Activated CD4-positive, alpha-beta memory T cell treated with anti-CD3 and anti-CD28 coated beads, Interleukin-2, amount 10 ng/mL, durations not matched to agents 7 days and 5 days (primary cell): ENCODE measurements around the gene COX7A2L. TPM values are rescaled to one million over a fixed set of nuclear protein-coding genes. Genes with fewer than 3 reads are reported as not detected.
"Not testable (repeated sequence)": the region's sequence is repeated elsewhere in the genome, so short reads cannot be mapped to it uniquely, and the experiment has no call there.

ENCODE experiments used
- CTCF ChIA-PET: fragments of 350-600 bp; sonication (Branson Sonifier 250); formaldehyde crosslinking; loops from one replicate; lab custom pipeline; 2021; ENCODE audit warnings: antibody characterized with exemption, inconsistent platforms; lab: Charles Lee
- POLR2A ChIA-PET: fragments of 350-600 bp; sonication (Branson Sonifier 250); formaldehyde crosslinking; loops from one replicate; lab custom pipeline; 2021; ENCODE audit warnings: antibody characterized with exemption; lab: Charles Lee
- DNase-seq: peaks from one replicate; pipeline ENCODE4 v3.0.0-alpha.2; 2020
- H3K27ac Mint-ChIP-seq: one replicate; pipeline ENCODE4 v1.8.0; 2021; ENCODE audit warnings: mild to moderate bottlenecking, mixed read lengths
- H3K27me3 Mint-ChIP-seq: one replicate; pipeline ENCODE4 v1.8.0; 2021; ENCODE audit warnings: mixed read lengths
- H3K36me3 Mint-ChIP-seq: one replicate; pipeline ENCODE4 v1.8.0; 2021; ENCODE audit warnings: low read depth, mixed read lengths
- H3K4me1 Mint-ChIP-seq: one replicate; pipeline ENCODE4 v1.8.0; 2021; ENCODE audit warnings: mixed read lengths
- H3K4me3 Mint-ChIP-seq: one replicate; pipeline ENCODE4 v1.8.0; 2021; ENCODE audit warnings: mild to moderate bottlenecking, mixed read lengths
- H3K9me3 Mint-ChIP-seq: one replicate; pipeline ENCODE4 v1.8.0; 2021; ENCODE audit warnings: mixed read lengths
- total RNA-seq, 2 experiments: library from RNA; stranded (reverse); gene quantifications; one replicate each; pipeline ENCODE4 v1.2.3, GENCODE V29; 2021

COX7A2L gene
- total RNA-seq = 100 to 1,000 TPM; 102 TPM

DNA sequence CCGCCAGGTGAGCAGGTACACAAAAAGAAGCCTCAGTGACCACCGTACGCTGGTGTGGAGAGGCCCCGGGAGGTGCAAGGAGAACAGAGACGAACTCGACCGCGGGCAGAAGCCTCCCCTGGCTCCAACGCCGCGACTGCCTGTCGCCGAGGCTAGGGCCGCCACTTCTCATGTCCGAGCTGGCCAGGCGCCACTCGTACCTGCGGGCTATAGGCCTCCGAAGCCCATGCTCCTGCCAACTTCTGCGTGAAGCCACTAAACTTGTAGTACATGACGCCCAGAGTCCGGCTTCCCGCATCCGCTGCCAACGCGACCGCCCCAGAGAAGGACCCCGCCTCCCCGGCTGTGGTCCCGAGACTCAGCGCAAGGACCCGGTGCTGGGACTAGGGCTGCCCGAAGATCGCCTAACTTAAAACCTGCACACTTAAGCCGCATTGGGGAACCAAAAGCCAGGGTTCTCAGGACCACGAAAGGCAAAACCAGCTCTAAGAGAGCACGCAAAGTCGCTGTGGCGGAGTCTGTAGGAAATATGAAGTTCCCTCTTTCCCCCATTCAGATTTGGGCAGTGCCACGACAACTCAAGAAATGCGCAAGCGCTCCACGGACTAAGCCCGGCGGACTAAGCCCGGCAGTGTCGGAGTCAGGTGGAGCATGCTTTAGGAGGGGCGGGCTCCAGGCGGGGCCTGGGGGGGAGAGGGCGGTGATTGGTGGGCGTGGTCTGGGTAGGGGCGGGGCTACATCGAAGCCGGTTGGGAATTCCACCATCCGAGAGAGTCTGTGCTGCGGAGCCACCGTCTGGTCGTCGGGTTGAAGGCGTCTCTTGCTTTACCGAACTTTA, at the start of gene COX7A2L:
Gene COX7A2L (minus strand): TSS at position 328 of the 838 bp plus-strand sequence. CDS start 56 bp downstream, at position 272.
- peak; percentile 95 for DNase-seq
- peaks cover 6% of the 10 kb centered on the region for H3K27me3 Mint-ChIP-seq
- H3K4me1 Mint-ChIP-seq = peaks cover 45% of the 10 kb centered on the region
- H3K27ac Mint-ChIP-seq = peak within 1 kb of the TSS; percentile 85
- peak within 1 kb of the TSS; percentile 82 for H3K4me3 Mint-ChIP-seq
- no peaks in the 10 kb centered on the region for H3K9me3 Mint-ChIP-seq
- ChIA-PET CTCF (interaction anchor here (1.5 to 1.6 kb wide), 2 partner anchors 262 to 272 kb away, joined by 4 to 6 read pairs; no protein-coding TSS in a partner anchor), POLR2A (interaction anchor here (0.6 to 3.8 kb wide), 11 partner anchors 8 to 450 kb away, joined by 3 to 15 read pairs (median 4); no protein-coding TSS in a partner anchor)
- H3K36me3 Mint-ChIP-seq = peaks cover 12% of the 10 kb centered on the region

GRCh38 chr2:42408009-42408408, 47.0 kb upstream of the COX7A2L start:
- Mint-ChIP-seq H3K27me3 (peaks cover 4% of the 10 kb centered on the region), H3K9me3 (no peaks in the 10 kb centered on the region), H3K4me1 (no peaks in the 10 kb centered on the region), H3K27ac (no peak overlapping the region), H3K4me3 (no peak overlapping the region), H3K36me3 (no peaks in the 10 kb centered on the region)
- POLR2A ChIA-PET = no interaction called here
- DNase-seq = no peak
- CTCF ChIA-PET = no interaction called here

GRCh38 chr2:42407476-42407875, 46.5 kb upstream of the COX7A2L start:
- H3K9me3 Mint-ChIP-seq = no peaks in the 10 kb centered on the region
- no peak for DNase-seq
- POLR2A ChIA-PET = no interaction called here
- no peaks in the 10 kb centered on the region for H3K36me3 Mint-ChIP-seq
- no peaks in the 10 kb centered on the region for H3K4me1 Mint-ChIP-seq
- no peak overlapping the region for H3K4me3 Mint-ChIP-seq
- CTCF ChIA-PET = no interaction called here
- peaks cover 6% of the 10 kb centered on the region for H3K27me3 Mint-ChIP-seq
- no peak overlapping the region for H3K27ac Mint-ChIP-seq

- Mint-ChIP-seq H3K4me1 (no peaks in the 10 kb centered on the region), H3K27me3 (peaks cover 3% of the 10 kb centered on the region), H3K36me3 (no peaks in the 10 kb centered on the region), H3K9me3 (no peaks in the 10 kb centered on the region), H3K27ac (no peak overlapping the region), H3K4me3 (no peak overlapping the region)
- ChIA-PET POLR2A (no interaction called here), CTCF (no interaction called here)
- no peak for DNase-seq
Observed at GRCh38 chr2:42404676-42405075, 43.7 kb upstream of the COX7A2L start.

DNA sequence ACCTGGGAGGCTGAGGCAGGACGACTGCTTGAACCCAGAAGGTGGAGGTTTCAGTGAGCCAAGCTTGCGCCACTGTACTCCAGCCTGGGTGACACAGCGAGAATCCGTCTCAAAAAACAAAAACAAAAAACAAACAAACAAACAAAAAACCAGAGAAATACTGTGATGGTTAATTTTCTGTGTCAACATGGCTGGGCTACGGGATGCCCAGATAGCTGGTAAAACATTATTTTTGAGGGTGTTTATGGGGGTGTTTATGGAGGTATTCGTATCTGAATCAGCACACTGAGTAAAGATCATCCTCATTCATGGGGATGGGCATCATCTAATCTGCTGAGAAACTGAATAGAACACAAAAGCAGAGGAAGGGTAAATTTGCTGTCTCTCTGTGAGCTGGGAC, 40.8 kb upstream of the COX7A2L start:
- ChIA-PET CTCF (no interaction called here), POLR2A (no interaction called here)
- H3K27me3 Mint-ChIP-seq = peaks cover 2% of the 10 kb centered on the region
- no peak overlapping the region for H3K27ac Mint-ChIP-seq
- no peaks in the 10 kb centered on the region for H3K9me3 Mint-ChIP-seq
- H3K4me1 Mint-ChIP-seq = no peaks in the 10 kb centered on the region
- H3K36me3 Mint-ChIP-seq = no peaks in the 10 kb centered on the region
- DNase-seq = no peak
- no peak overlapping the region for H3K4me3 Mint-ChIP-seq

- H3K9me3 Mint-ChIP-seq, POLR2A ChIA-PET, CTCF ChIA-PET, H3K4me3 Mint-ChIP-seq, DNase-seq, H3K27ac Mint-ChIP-seq, H3K36me3 Mint-ChIP-seq, H3K27me3 Mint-ChIP-seq, H3K4me1 Mint-ChIP-seq: not testable (repeated sequence)
Observed at GRCh38 chr2:42398052-42398451, 37.0 kb upstream of the COX7A2L start.

DNA sequence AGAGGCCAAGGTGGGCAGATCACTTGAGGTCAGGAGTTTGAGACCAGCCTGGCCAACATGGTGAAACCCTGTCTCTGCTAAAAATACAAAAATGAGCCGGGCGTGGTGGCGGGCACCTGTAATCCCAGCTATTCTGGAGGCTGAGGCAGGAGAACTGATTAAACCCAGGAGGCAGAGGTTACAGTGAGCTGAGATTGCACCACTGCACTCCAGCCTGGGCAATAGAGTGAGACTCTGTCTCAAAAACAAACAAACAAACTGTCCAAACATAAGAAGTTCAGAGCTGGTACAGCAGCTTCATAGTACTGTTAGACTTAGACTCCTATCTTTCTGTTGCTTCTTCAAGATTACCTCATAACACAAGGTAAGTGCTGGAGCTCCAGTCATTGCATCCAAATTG, 32.3 kb upstream of the COX7A2L start:
- POLR2A ChIA-PET = interaction anchor here (0.6 kb wide), 1 partner anchor 46 kb away, joined by 3 read pairs; no protein-coding TSS in a partner anchor
- not testable (repeated sequence) for H3K9me3 Mint-ChIP-seq, H3K36me3 Mint-ChIP-seq, H3K27me3 Mint-ChIP-seq, H3K27ac Mint-ChIP-seq, H3K4me3 Mint-ChIP-seq, H3K4me1 Mint-ChIP-seq, DNase-seq
- CTCF ChIA-PET = interaction anchor here (0.5 to 1.5 kb wide), 2 partner anchors 26 to 314 kb away, joined by 3 read pairs; no protein-coding TSS in a partner anchor

DNA sequence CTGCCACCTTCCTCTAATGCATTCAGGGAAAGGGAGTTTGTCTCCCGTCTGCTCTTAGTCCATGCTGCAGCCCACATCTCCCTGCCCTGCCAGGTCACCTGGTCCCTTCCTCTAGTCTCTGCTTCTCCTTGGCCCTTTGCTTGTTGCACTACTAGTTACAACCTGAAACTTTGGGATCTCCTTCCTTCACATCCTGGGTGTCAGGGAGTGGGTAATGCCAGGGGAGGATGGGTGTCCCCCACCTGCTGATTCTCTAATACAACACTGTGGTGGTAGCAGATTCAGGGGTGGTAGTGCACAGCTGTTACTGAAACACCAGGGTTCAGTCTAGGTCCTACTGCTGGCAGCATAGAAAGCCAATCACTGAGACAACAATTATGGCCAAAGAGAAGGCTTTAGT, 31.2 kb upstream of the COX7A2L start:
- ChIA-PET POLR2A (no interaction called here), CTCF (no interaction called here)
- Mint-ChIP-seq H3K4me3 (no peak overlapping the region), H3K9me3 (no peaks in the 10 kb centered on the region), H3K4me1 (no peaks in the 10 kb centered on the region), H3K36me3 (no peaks in the 10 kb centered on the region), H3K27ac (no peak overlapping the region), H3K27me3 (peaks cover 9% of the 10 kb centered on the region)
- DNase-seq = no peak

DNA sequence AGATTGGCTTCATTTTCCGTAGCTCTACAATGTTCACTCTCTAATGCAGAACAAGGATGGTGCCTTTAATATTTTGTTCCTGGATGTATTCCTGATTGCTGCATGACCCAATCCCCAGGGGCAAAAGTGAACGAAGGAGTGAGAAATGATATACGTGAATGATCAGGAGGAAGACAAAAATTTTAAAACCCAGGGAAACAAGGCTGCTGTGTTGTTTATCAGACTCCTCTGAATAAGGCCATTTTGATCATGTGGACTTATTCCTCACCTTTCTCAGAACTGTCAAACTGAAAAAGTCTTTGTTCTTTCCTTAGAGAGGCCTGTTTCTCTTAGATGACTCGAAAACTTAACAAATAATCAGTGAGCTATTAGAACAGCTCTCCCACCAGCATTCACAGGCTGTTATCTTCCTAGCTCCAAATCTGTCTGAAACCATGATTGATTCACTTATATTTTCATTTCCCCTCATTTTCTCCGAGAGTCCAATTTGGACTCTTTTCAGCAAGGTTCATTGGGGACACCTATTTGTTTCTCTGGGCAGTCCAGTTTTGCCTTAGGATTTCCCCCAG, 29.5 kb upstream of the COX7A2L start:
- peaks cover 9% of the 10 kb centered on the region for H3K27me3 Mint-ChIP-seq
- no peaks in the 10 kb centered on the region for H3K4me1 Mint-ChIP-seq
- H3K27ac Mint-ChIP-seq = no peak overlapping the region
- H3K36me3 Mint-ChIP-seq = no peaks in the 10 kb centered on the region
- DNase-seq = no peak
- ChIA-PET POLR2A (no interaction called here), CTCF (no interaction called here)
- no peaks in the 10 kb centered on the region for H3K9me3 Mint-ChIP-seq
- H3K4me3 Mint-ChIP-seq = no peak overlapping the region

DNA sequence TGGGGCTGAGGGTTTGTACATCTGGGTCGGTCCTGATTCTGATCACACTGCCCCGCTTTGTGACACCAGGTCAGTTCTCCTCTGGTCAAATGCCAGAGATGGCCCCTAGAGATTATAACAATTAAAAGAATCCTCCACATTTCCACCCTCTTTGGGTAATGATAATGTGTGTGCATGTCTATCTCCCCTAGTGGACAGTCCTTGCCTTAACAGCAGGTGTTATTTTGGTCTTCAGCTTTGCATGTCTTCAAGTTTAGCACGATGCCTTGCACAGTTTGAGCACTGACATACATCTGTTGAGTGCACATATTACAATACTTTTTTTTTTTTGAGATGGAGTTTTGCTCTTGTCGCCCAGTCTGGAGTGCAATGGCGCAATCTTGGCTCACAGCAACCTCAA, 25.7 kb upstream of the COX7A2L start:
- H3K9me3 Mint-ChIP-seq = no peaks in the 10 kb centered on the region
- H3K27ac Mint-ChIP-seq = no peak overlapping the region
- CTCF ChIA-PET = interaction anchor here (1.5 to 1.6 kb wide), 2 partner anchors 8 to 24 kb away, joined by 3 to 7 read pairs; no protein-coding TSS in a partner anchor
- no peak overlapping the region for H3K4me3 Mint-ChIP-seq
- H3K36me3 Mint-ChIP-seq = no peaks in the 10 kb centered on the region
- POLR2A ChIA-PET = no interaction called here
- no peaks in the 10 kb centered on the region for H3K27me3 Mint-ChIP-seq
- H3K4me1 Mint-ChIP-seq = no peaks in the 10 kb centered on the region
- DNase-seq = no peak

DNA sequence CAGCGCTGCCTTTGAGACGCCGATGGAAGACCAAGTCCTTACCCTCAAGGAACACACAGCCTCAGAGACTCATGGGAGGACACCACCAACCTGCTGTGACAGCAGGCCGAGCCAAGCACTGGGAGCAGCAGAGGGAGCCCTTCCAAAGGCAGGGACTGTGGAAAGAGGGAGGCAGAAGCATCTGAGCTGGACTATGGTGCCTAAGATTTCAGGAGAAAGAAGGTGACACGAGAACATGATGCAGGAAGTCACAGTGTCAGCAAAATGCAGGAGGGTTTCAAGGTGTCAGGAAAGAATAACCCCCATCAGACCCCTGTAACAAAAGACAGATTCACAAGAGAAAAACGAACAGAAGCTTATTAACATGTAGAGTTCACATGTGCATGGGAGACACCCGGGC, 24.2 kb upstream of the COX7A2L start:
- ChIA-PET POLR2A (no interaction called here), CTCF (interaction anchor here (0.7 to 1.1 kb wide), 4 partner anchors 12 to 85 kb away, joined by 3 to 4 read pairs (median 4); no protein-coding TSS in a partner anchor)
- no peaks in the 10 kb centered on the region for H3K4me1 Mint-ChIP-seq
- peaks cover 3% of the 10 kb centered on the region for H3K27me3 Mint-ChIP-seq
- no peaks in the 10 kb centered on the region for H3K36me3 Mint-ChIP-seq
- no peaks in the 10 kb centered on the region for H3K9me3 Mint-ChIP-seq
- DNase-seq = no peak
- no peak overlapping the region for H3K4me3 Mint-ChIP-seq
- no peak overlapping the region for H3K27ac Mint-ChIP-seq

DNA sequence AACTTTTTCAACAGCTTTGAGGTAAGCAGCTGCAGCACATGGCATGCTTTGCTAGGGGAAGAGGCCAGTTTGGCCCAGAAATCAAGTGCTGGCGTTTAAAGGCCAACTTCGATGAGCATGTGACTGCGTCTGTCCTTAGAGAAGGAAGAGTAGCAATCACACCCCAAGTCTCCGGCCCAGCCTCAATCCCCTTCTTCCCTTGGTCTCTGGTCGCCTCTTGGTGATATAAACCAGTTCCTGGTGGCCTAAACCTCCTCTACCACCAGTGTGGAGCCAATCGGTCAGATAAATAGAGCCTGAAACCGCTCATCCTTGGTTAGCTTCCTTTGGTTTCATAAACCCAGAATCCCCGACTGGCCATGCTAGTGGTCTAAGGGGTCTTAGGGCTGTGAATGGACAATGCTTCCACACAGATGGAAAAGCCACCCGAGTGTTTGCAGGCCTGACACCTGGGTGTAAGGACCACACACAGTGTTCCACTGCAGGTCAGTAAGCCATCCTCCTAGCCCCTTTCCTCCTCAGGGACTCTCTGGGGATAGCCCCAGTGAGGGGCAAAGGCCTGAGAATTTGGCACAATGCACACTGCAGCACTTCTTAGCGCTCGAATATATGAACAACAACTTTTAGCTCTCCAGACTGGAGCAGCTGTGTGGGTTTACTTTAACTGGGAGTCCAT, 23.0 kb upstream of the COX7A2L start:
- POLR2A ChIA-PET = no interaction called here
- Mint-ChIP-seq H3K27ac (no peak overlapping the region), H3K36me3 (no peaks in the 10 kb centered on the region), H3K27me3 (peaks cover 3% of the 10 kb centered on the region), H3K4me3 (no peak overlapping the region), H3K4me1 (no peaks in the 10 kb centered on the region), H3K9me3 (no peaks in the 10 kb centered on the region)
- CTCF ChIA-PET = no interaction called here
- DNase-seq = no peak

DNA sequence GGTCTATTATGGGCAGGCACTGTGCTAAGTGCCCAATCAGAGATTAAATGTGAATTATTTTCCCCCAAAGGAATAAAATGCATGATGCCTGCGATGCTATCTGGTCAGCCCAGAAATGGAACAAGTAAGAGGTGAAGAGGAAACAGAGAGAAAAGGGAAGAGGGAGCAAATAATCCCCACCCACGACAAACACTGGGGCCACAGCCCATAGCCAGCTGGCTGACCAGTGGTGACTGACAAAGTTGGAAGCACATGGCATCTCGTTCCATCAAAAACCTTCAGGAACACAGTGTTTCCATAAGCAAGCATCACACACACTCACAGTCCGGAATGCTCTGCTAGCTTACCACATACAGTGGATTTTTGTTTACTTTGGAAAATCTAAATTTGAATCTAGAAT, 21.1 kb upstream of the COX7A2L start:
- no peak overlapping the region for H3K27ac Mint-ChIP-seq
- CTCF ChIA-PET = no interaction called here
- no peaks in the 10 kb centered on the region for H3K4me1 Mint-ChIP-seq
- H3K4me3 Mint-ChIP-seq = no peak overlapping the region
- no peaks in the 10 kb centered on the region for H3K9me3 Mint-ChIP-seq
- POLR2A ChIA-PET = no interaction called here
- no peaks in the 10 kb centered on the region for H3K36me3 Mint-ChIP-seq
- DNase-seq = no peak
- H3K27me3 Mint-ChIP-seq = peaks cover 3% of the 10 kb centered on the region
